NCI-H526 treated with DMSO at 0.1 percent for 48 hours (cell line): ENCODE results near the gene KIF21B.

Experiments
- DNase-seq: peaks from one replicate; lab custom pipeline; 2025; lab: John Stamatoyannopoulos, UW

The KIF21B gene

DNA sequence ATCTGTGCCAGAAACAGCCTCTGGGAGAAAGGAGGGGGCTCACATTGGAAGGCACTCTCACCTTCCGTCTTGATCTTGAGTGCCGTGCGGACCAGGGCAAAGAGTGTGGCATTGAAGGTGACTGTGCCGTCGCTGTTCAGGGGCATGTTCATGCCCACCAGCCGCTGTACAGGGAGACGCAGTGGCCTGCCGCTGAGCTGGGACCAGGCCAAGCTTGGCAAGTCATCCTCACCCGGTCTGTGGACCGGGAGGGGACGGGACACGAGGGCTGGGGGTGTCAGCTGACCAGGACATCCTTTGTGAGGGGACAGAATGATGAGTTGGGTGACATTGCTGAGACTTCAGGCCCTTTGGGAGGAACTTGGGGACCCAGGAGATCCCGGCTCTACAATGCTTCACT lies 25.0 kb upstream of the KIF21B start:
- no peak for DNase-seq

DNA sequence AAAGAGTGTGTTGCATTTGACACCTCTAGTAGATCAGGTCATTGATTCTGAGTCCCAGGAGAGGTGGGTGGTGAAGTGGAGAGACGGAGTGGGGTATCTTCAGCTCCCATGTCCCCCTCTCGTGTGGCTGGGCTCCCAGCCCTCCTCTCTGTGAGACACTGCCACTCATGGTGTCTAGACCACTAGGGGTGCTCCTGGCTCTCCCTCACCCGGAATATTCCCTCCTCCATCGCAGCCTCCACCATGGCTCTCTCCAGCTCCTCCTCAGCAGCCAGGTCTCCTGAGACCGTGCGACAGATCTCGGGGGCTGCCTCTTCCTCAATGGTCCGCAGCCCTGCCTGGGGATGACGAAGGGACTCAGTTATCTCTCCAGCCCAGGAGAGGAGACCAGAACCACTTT lies 20.6 kb upstream of the KIF21B start:
- no peak for DNase-seq

DNA sequence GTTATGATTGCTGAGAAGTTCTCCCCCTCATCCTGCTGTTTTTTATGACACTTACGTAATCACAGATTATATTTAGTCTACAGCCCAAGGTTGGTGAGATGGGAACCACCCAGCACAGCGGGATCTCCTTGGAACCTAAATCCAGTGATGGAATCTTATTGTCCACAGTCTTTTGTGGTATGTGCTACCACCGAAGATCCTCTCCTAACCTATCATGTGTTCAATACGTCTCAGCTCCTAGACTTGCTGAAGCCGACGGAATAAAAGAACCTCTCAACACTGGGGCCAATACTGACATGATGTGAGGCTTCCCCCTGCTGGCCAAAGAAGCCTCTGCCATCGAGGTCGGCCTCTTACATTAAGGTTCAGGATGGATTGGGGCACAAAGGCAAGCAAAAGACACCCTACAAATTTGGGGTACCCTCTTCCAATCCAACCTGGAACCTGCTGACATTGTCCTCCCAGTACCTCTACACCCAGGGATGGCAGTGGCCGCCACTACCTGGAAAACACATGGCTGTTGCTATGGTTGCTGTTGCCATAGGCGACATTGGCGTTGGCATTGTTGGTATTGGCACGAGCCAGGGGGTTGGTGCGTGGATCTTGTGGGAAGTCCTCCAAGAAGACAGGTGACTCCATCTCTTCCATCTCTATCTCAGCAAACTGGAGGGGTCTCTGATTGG lies 19.4 kb upstream of the KIF21B start:
- peak; percentile 5 for DNase-seq

DNA sequence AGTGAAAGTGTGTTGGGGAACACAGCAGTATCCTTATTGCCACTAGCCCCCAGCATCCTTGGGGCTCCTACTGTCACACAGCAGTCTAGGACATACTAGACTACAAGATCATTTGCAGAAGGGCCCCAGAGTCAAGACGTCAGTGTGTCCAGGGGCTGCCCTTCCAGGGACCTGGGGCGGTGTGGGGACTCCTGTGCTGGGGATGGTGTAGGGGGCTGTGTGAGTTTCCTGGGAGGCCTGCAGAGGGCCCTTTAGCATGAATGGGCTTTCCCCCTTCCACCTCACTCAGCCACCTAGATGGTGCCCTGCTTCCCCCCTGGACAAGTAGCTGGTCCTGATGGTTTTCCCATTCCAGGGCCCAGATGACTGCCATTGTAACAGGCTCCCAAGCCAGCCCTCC lies 17.5 kb upstream of the KIF21B start:
- no peak for DNase-seq

DNA sequence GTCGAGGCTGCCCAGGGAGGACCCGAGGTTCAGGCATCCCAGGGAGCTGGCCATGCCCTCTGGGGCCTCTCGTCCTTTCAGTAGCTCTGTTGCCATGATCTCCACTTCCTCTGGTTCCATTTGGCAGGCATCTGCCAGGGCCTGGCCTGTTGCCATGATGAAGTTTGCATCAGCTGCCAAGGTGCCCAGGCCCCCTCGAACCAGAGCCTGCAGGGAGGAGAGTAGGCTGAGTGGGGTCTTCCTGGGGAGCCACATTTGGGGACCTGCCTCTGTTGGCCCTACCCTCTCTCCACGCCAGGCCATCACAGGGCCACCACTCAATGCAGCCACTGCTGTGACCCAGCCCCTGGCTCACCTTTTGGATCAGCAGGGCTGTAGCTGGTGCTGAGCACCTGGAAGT lies 16.4 kb upstream of the KIF21B start:
- no peak for DNase-seq

DNA sequence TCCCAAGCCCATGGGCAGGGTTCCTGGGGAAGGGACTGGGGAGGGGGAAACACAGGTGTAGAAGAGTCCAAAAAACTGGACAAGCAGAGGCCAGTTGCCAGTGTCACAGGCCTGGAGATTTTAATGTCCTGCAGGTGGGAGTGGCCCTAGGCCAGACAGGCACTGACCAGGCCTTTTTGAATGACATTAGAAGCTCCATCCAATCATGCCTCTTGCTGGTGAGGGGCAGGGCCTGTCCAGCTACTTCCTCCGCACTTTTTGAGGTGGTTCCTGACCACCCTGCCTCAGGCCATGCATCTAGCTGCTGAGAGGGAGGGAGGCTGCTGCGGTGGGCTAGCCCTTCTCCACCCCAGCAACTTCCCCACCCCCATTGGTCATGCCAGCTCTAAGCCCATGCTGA lies 15.9 kb upstream of the KIF21B start:
- no peak for DNase-seq

DNA sequence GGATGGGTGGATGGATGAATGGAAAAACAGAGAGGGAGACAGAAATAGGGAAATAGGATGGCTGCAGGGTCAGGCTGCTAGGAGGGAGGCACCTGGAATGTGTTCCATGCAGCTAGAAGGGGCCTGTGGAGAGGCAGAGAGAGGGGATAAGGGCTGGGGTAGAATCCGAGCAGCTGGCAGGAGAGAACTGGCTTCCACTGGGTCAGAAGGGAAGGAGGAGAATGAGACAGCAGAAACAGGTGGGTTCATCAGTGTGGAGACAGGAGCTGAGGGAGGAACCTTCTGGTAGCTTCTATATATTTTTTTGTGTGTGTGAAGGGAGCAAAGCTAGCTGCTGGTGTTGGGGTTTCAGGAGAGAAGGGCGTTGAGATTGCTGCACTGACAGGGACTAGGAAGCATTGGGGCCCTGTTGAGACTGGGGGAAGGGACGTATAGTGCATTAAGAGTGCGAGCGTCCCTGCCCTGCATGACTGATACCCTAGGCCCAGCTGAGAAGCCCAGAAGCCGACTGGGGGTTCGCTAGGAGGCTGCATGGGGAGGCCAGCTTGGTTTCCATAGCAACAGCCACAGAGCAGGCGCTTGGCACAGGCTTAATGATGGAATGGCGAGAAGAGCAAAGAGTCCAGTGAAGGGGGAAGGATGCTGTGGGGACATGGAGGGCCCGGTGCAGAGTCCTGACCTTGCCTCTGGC lies 14.8 kb upstream of the KIF21B start:
- no peak for DNase-seq

DNA sequence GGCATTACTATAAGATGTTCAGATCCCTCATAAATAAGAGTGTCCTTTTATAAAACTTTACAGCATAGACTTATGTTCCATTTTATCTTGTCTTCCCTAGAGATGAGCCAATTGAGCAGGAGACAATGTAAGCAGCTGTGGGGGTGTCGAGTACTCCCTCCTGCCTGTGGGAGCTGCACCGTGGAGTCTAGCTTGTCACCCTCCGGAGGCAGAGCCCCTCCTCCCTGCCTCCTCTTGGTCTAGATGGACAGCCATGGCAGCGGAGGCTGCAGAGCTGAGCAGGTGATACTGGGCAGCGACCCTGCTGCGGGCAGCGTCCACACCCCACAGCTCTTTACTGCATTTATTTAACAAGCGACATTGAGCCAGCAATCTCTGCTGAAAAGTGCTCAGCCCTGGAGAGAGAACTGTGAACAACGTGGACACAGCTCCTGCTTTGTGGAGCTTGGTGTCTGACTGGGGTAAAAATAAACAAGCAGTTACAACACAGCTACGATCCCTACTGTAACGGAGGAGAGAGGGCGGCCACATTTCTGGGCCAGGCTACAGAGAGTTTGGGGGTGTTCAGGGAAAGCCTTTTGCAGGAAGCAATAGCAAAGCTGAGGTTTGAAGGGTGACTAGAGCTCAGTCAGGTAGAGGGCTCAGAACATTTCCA lies 12.8 kb upstream of the KIF21B start:
- DNase-seq = no peak

DNA sequence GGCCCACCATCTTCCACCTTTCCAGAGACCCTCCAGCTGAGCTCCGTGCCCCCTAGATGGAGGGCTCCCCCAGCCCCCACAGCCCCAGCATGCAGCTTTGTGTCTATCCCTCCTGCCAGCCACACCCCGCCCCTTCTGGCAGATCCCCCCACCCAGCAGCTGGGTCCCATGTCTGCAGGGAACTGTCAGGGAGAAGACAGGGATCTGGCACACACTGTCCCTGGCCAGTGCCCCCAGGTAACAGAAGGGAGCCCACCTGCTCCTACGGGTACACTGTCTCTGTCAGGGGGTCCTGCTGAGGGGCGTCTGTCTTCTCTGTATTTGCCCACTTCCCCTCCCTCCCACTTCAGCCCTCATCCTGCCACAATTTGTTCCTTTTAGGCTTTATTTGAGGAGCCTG lies 11.2 kb upstream of the KIF21B start:
- no peak for DNase-seq

DNA sequence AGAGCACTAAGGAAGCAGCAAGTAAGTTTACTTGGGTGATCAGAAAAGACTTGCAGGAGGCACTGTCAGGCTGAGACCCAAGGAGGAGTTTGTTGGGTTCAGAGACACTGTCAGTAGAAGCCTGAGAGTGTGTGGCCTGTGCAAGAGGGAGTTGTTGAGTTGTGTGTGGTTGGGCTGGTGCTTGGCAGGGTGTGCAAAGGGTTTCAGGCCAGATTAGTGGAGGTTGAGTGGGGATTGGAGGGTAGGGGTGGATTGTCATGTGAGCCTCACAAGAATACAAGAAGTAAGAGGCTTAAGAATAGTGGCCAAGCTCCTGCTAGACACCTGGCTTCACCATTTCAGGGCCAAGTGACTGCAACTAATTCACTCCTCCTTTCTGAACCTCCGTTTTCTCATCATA lies 8.9 kb upstream of the KIF21B start:
- DNase-seq = no peak

DNA sequence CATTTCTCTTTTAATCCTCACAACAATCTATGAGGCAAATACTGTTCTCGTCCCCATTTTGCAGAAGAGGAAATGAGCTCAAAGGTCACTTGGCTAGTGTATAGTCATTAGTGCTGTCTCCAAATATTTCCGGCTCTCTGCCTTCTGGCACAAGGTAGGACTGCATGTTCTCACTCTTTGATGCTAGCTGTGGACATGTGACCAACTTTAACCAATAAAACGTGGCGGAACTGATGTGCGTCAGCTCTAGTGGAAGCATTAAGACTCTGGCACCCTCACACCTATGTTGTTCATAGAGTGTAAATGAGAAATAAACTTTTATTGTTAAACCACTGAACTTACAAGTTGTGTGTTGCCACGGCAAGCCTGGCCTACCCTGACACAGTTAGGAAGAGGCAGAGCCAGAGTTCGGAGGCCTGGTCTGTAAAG lies 5.0 kb upstream of the KIF21B start:
- DNase-seq = no peak

DNA sequence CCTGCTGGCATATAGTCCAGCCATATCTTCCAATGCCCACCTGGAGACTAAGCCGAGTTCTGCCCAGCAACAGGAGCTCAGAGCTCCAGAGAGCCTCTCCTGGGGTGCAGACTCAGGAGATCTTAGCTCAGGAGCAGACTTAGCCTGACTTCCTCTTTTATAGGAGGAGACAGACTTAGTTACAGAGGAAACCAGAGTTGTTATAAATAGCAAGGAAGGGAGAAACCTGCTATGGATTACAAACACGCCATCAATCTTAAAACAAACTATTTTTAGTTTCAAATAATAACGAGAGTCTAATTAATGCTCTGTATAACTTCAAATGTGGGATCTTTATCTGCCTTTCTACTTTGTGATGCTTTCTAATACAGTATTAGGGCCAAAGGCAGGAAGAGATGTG lies 3.3 kb upstream of the KIF21B start:
- DNase-seq = no peak

DNA sequence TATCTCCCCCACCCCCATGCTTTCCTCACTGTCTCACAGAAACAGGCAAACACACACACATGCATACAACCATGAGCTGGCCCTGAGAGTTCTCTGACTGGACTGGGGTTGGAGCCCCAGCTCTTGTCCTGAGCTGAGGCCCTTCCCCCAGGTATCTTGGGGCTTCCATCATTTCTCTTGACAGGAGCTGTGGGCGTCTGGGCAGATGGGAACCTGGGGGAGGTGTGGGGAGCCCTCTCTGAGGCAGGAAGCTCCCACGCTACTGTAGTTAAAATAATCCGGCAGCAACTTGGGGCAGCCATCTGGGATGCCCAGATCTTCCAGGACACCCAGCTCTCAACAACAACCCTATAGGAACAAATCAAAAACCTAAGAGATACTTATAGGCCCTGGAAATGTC lies 2.7 kb upstream of the KIF21B start:
- DNase-seq = no peak

DNA sequence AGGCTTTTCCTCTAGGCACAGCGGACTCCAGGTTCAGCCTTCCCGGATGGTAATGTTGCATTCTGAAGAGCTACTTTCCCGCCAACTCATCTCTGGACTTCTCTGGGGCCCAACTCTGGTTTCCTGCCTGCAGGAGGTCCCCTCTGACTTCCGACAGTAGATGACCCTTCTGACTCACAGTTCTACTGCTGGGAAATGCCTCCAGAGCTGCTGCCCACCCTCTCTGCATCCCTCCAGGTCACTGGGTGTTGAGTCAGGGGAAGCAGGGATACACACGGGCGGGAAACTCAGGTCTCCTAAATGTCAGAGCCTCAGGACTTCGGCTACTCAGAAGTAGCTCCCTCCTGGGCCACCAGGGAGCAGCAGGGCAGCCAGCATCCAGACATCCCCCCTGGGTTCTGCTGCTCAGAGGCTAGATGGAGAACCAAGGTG lies 2.1 kb upstream of the KIF21B start:
- DNase-seq = no peak

DNA sequence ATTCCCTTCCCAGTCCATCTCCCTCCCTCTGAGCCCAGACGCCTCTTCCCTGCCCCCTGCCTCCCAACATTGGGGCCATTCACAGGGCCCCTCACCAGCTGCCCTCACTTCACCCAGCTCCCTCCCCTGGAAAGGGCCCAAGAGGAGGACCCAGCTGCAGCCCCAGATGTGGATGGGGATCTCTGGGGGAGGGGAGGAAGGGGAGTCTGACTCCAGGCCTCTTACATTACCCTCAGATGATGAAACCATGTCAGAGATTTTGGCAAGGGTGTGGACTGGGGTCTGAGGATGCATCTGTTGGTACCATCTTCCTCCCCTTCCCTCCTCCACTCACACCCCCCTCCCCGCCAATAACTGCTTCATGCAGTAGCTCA lies 1.1 kb upstream of the KIF21B start:
- no peak for DNase-seq

DNA sequence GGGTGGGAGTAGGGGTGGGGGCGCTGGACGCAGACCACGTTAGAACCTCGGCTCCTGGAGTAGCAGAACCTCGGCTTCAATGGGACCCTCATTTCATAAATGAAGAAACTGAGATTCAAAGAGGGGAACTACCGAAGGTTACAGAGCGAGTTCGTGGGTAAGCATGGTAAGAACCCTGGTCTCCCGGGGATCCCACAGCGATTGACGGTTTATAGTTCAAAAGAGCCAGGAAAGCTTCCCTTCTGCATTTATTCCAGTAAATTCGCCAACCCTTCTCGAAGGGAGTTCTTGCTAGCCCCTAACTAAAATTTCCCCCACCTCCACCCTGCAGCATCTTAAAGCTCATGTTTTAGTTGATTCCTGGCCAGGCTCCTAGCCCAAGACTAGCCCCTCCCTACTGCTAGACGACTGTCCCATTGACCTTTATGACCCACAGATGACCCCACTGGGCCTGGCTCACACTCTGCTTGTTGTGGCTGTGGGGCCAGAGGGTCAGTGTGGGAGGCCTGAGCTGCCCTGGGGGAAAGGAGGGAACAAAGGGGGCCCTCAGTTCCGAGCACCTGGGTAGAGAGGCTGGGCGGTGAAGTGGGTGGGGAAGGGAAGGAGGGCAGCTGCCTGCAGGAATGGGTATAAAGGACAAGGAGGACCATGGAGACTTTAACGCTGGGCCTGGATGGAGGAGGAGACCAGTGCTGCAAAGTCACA lies 558 bp upstream of the KIF21B start:
- DNase-seq = no peak

DNA sequence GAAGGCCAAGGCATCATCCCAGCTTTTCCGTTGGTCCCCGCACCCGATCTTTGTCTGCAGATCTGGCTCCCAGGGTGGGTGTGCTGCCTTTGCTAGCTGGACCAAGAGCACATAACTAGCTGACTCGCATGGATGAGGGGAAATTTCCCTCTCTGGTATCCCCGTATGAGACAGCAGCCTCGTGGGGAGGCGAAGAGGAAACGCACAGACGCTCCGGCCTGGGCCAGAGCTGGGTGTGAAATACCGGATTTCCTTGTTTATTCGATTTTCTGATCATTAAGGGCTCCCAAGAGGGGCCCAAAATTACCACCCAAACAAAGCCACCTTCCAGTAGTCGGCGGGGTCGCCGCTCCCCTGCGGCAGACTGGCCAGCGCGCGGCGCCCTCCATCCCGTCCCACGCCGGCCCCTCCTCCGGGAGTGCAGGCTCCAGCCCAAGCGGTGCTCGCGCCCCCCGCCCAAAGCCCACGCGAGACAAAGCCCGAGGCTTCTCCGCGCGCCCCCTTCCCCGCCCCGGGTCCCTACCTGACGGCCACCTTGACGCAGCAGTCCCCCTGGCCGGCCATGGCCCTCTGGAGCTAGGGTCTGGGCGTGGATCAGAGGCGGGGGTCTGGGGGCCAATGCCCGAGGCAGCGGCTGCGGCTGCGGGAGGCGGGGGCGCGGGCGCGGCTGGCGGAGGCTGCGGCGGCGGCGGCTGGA lies 546 bp downstream of the KIF21B start:
- DNase-seq = peak; percentile 2

DNA sequence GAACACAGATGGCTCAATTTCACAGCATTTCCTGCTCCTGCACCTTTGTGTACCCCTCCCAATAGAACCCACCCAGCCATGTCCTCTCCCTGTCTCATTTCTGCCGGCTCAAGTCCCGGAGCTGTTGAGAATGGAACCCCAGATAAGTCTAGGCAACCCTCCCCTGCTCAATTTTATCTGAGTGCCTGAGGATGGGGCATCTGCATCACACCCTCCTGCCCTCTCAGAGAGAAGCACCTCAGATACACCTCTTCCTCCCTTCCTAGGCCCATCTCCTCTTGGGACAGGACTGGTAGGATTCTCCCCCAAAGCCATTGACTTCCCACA lies 1.1 kb downstream of the KIF21B start:
- no peak for DNase-seq

DNA sequence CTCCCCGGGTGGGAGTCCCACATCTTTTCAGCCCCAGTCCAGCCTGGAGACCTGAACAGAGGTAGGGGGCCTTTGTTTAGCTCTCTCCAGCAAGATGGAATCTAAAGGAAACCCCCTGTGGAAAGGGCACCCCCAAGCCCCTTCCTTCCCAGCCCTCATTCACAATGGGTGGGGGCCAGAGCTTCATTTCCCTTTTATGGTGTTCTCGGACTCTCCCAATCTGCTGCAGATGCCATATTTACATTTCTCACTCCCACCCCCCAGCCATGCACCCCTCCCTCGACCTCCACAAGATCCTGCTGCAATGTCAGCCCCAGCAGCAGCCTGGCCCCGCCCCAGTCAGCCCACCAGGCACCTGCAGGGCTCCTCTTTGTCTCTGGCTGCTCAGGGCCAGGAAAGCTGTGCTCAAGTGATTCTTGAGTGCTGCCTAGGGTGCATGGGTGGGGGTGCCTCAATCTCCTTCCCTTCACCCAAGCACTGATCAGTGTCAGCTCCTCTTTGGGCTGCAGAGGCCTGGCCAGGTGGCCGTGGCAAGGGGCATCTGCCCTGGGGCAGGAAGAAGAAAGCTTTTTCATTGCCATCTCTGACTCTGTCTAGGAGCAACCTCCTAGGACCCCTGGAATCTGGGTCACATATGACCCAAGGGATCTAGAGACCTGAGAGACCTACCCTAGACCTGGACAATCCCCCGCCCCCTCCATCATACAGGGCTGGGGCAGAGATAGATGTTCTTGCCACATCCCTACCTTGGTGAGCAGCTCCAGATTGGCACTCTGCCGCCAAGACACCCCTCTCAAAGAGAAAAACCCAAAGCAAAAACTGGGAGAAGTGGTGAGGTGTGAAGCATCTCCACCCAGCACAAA lies 1.7 kb downstream of the KIF21B start:
- DNase-seq = no peak

DNA sequence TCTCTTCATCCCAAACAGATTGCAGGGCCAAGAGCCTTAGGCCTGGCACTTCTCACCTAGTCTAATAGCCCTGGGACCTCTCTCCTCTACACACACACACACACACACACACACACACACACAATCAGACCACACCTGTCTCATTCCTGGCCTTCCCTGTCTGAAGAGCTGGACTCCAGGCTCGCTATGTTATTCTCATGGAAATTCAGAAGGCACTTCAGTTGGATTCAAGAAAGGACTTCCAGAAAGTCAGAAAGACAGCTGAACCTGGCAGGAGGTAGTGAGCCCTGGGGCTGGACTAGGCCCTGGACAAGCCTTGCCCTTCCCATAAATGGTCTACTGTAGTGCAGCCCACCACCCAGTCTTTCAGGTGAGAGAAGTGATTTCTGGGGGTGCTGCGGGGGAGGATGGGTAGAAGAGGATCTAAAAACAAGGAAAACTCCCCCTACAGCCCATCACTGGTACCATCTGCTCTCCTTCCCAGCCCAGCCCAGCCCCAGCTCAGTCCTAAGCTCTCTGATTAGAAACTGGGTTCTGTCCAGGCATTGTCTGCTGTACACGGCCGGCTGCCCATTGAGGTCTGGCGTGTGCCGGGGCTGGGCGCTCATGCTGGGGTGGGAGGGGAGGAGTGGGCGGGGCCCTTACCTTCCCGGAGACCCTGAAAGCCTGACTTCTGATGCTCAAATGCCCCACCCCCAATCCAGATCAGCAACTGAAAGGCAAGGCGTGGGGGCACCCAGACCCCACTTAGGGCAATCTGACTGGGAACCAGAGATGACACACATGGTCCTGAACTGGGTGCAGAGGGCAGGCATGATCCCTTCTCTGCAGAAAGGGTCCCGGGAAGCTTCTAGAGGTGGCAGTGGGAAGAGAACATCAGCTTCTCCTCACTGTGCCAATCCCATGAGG lies 2.5 kb downstream of the KIF21B start:
- no peak for DNase-seq
